ENCODE measurements around the gene WBP11. TPM values are rescaled to one million over a fixed set of nuclear protein-coding genes. Genes with fewer than 3 reads are reported as not detected.

The WBP11 gene
- total and polyA plus RNA-seq, 2 of the 13 experiments (the other 11 are each of a cell fraction or from before 2014, with no cell fraction given) = 7.6 to 31.0 TPM

DNA sequence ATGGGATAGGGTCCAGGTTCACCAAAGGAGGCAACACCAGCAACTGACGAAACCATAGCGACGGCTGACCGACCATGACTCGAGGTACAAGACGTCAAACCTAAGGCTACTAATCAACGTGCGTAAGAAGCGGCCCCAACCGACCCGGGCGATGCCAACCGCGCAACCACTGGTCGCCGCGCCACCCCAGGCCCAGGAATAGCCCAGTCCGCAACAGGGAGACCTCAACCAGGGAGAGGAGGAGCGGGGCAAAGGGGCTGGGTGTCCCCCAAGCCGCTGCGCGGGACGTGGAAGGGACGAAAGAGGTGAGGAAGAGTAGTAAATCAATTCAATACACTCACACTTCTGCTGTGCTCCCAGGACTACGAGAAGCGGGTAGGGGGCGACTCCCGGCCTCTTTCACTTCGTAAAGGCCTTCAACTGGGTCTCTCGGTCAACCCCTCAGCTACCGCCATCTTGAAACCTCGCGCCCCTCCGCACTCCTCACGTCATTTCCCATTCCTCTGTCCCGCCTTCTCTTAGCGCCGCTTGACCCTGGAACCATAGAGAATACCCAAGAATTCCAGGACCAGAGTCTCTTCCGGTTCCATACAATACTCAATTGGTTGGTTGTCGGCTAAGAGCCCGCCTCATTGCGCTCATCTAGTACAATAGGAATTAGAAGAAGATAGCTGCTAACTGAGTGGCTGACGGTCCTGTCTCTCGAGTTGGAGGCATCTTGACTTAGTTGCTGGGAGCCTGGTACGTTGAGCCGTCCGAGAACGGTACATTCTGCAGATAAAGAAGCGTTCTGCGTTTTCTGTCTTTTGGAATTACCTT, at the start of gene WBP11, which contains the start of gene C12orf60 (continued):
- TF ChIP-seq ZNF543 (CRISPR knock-in tag; IDR thresholded peaks at IDR 0.05) (no peak), ZNF788 (CRISPR knock-in tag; IDR thresholded peaks at IDR 0.05; ENCODE audit: borderline replicate concordance) (no peak), ZNF160 (CRISPR knock-in tag; IDR thresholded peaks at IDR 0.05) (no peak), ZNF670 (CRISPR knock-in tag; IDR thresholded peaks at IDR 0.05; ENCODE audit: borderline replicate concordance) (no peak; the same call in 1 of the 2 replicates), ZNF776 (CRISPR knock-in tag; IDR thresholded peaks at IDR 0.05) (no peak), ZNF556 (CRISPR knock-in tag; IDR thresholded peaks at IDR 0.05; ENCODE audit: borderline replicate concordance) (no peak), TBL1XR1 (IDR thresholded peaks at IDR 0.05; ENCODE audit: borderline replicate concordance, low read length, partially characterized antibody) (no peak), CEBPG (CRISPR knock-in tag; IDR thresholded peaks at IDR 0.05) (no peak), RXRB (CRISPR knock-in tag; IDR thresholded peaks at IDR 0.05; ENCODE audit: borderline replicate concordance) (0 out of 2 replicates have a peak, but pooled peaks have one; percentile 11), ZNF749 (CRISPR knock-in tag; IDR thresholded peaks at IDR 0.05; ENCODE audit: borderline replicate concordance) (no peak), SNAI1 (CRISPR knock-in tag; IDR thresholded peaks at IDR 0.05; ENCODE audit: borderline replicate concordance) (no peak), SRY (CRISPR knock-in tag; IDR thresholded peaks at IDR 0.05) (peak; percentile 59; the same call in 1 of the 2 replicates), IKZF4 (CRISPR knock-in tag; IDR thresholded peaks at IDR 0.05; ENCODE audit: borderline replicate concordance, low read depth, not compliant biosample characterization) (peak; percentile 52), NCOA5 (CRISPR knock-in tag; IDR thresholded peaks at IDR 0.05) (no peak)
- TF ChIP-seq, protein P1, sequence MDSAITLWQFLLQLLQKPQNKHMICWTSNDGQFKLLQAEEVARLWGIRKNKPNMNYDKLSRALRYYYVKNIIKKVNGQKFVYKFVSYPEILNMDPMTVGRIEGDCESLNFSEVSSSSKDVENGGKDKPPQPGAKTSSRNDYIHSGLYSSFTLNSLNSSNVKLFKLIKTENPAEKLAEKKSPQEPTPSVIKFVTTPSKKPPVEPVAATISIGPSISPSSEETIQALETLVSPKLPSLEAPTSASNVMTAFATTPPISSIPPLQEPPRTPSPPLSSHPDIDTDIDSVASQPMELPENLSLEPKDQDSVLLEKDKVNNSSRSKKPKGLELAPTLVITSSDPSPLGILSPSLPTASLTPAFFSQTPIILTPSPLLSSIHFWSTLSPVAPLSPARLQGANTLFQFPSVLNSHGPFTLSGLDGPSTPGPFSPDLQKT (CRISPR knock-in tag; IDR thresholded peaks at IDR 0.05; ENCODE audit: borderline replicate concordance) = no peak
- TF ChIP-seq, protein P2, sequence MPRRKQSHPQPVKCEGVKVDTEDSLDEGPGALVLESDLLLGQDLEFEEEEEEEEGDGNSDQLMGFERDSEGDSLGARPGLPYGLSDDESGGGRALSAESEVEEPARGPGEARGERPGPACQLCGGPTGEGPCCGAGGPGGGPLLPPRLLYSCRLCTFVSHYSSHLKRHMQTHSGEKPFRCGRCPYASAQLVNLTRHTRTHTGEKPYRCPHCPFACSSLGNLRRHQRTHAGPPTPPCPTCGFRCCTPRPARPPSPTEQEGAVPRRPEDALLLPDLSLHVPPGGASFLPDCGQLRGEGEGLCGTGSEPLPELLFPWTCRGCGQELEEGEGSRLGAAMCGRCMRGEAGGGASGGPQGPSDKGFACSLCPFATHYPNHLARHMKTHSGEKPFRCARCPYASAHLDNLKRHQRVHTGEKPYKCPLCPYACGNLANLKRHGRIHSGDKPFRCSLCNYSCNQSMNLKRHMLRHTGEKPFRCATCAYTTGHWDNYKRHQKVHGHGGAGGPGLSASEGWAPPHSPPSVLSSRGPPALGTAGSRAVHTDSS (CRISPR knock-in tag; conservative IDR thresholded peaks at IDR 0.05) = no peak
- TF ChIP-seq, protein P3, sequence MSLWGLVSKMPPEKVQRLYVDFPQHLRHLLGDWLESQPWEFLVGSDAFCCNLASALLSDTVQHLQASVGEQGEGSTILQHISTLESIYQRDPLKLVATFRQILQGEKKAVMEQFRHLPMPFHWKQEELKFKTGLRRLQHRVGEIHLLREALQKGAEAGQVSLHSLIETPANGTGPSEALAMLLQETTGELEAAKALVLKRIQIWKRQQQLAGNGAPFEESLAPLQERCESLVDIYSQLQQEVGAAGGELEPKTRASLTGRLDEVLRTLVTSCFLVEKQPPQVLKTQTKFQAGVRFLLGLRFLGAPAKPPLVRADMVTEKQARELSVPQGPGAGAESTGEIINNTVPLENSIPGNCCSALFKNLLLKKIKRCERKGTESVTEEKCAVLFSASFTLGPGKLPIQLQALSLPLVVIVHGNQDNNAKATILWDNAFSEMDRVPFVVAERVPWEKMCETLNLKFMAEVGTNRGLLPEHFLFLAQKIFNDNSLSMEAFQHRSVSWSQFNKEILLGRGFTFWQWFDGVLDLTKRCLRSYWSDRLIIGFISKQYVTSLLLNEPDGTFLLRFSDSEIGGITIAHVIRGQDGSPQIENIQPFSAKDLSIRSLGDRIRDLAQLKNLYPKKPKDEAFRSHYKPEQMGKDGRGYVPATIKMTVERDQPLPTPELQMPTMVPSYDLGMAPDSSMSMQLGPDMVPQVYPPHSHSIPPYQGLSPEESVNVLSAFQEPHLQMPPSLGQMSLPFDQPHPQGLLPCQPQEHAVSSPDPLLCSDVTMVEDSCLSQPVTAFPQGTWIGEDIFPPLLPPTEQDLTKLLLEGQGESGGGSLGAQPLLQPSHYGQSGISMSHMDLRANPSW (CRISPR knock-in tag; IDR thresholded peaks at IDR 0.05; ENCODE audit: borderline replicate concordance) = no peak
- TF ChIP-seq, protein P4, sequence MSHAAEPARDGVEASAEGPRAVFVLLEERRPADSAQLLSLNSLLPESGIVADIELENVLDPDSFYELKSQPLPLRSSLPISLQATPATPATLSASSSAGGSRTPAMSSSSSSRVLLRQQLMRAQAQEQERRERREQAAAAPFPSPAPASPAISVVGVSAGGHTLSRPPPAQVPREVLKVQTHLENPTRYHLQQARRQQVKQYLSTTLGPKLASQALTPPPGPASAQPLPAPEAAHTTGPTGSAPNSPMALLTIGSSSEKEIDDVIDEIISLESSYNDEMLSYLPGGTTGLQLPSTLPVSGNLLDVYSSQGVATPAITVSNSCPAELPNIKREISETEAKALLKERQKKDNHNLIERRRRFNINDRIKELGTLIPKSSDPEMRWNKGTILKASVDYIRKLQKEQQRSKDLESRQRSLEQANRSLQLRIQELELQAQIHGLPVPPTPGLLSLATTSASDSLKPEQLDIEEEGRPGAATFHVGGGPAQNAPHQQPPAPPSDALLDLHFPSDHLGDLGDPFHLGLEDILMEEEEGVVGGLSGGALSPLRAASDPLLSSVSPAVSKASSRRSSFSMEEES (CRISPR knock-in tag; IDR thresholded peaks at IDR 0.05) = peak; percentile 59
- TF ChIP-seq, protein P5, sequence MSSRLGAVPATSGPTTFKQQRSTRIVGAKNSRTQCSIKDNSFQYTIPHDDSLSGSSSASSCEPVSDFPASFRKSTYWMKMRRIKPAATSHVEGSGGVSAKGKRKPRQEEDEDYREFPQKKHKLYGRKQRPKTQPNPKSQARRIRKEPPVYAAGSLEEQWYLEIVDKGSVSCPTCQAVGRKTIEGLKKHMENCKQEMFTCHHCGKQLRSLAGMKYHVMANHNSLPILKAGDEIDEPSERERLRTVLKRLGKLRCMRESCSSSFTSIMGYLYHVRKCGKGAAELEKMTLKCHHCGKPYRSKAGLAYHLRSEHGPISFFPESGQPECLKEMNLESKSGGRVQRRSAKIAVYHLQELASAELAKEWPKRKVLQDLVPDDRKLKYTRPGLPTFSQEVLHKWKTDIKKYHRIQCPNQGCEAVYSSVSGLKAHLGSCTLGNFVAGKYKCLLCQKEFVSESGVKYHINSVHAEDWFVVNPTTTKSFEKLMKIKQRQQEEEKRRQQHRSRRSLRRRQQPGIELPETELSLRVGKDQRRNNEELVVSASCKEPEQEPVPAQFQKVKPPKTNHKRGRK (CRISPR knock-in tag; IDR thresholded peaks at IDR 0.05) = no peak
